ENCODE results near the gene NRXN3.
A peak's percentile ranks its signal among the peaks of the same experiment; 100 is the strongest.

- TF ChIP-seq, protein P1, sequence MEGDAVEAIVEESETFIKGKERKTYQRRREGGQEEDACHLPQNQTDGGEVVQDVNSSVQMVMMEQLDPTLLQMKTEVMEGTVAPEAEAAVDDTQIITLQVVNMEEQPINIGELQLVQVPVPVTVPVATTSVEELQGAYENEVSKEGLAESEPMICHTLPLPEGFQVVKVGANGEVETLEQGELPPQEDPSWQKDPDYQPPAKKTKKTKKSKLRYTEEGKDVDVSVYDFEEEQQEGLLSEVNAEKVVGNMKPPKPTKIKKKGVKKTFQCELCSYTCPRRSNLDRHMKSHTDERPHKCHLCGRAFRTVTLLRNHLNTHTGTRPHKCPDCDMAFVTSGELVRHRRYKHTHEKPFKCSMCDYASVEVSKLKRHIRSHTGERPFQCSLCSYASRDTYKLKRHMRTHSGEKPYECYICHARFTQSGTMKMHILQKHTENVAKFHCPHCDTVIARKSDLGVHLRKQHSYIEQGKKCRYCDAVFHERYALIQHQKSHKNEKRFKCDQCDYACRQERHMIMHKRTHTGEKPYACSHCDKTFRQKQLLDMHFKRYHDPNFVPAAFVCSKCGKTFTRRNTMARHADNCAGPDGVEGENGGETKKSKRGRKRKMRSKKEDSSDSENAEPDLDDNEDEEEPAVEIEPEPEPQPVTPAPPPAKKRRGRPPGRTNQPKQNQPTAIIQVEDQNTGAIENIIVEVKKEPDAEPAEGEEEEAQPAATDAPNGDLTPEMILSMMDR (IDR thresholded peaks at IDR 0.05), result no peak
- TF ChIP-seq EZH2 (IDR thresholded peaks at IDR 0.05) (no peak), EZH2phosphoT487 (IDR thresholded peaks at IDR 0.05) (peak; percentile 99)
Observed at GRCh38 chr14:79225815-79226214, 1055.6 kb downstream of the NRXN3 start.
